ENCODE measurements around the gene ZBTB48.
"Not testable (repeated sequence)": the region's sequence is repeated elsewhere in the genome, so short reads cannot be mapped to it uniquely, and the experiment has no call there.

The ZBTB48 gene

GRCh38 chr1:6596351-6596750, 16.6 kb downstream of the ZBTB48 start:
- TF ChIP-seq POLR2A (IDR thresholded peaks at IDR 0.05; ENCODE audit: low read depth, low read length): no peak
- no peak for TF ChIP-seq TAF1 (IDR thresholded peaks at IDR 0.05; ENCODE audit: borderline replicate concordance, low read depth, low read length)
- TF ChIP-seq POLR2AphosphoS5 (IDR thresholded peaks at IDR 0.05; ENCODE audit: low read depth, low read length): no peak
- FAIRE-seq: no peak
- no peak for DNase-seq (ENCODE audit: insufficient read length)

DNA sequence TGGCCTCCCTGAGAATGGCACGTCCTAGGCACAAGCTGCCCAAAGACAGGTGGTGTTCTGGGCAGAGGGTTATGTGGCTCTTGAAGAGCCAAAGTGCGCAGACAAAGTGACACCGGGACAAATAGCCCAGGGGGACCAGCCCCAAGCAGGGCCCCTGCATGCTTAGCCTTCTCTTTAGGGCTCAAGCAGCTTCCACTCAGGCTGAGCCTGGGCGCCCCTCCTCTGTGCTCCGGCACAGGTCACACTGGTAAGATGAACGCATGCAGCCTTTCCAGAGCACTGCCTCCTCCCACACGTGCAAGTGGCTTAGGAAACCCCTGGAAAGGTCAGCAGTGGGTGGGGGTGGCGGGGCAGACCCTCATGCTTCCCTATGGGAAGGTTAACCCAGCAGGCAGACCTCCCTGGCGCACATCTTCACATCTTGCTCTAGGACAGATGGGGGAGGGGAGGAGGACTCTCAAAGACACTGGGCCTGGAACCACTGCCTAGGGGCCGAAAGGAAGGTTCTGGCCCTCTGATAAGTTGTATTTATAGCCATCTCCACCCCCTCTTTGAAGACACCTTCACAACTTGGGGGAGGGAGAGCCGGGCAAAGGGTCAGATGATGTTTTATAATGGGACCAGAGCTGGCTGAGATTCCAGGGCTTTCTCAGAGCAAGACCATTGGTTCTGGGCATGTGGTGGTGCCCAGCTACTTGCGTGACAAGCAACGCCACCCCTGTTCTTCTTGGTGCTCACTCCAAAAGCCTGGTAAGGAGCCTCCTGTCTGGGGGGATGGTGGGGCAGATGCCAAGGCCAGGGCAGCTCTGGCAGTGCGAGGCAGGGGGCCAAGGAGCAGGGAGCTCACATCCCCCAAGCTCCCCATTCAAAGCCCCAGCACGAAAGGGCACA, 17.3 kb downstream of the ZBTB48 start:
- TF ChIP-seq TAF1 (IDR thresholded peaks at IDR 0.05; ENCODE audit: borderline replicate concordance, low read depth, low read length) (no peak), POLR2AphosphoS5 (IDR thresholded peaks at IDR 0.05; ENCODE audit: low read depth, low read length) (no peak), POLR2A (IDR thresholded peaks at IDR 0.05; ENCODE audit: low read depth, low read length) (no peak)
- DNase-seq (ENCODE audit: insufficient read length): no peak
- FAIRE-seq: no peak

DNA sequence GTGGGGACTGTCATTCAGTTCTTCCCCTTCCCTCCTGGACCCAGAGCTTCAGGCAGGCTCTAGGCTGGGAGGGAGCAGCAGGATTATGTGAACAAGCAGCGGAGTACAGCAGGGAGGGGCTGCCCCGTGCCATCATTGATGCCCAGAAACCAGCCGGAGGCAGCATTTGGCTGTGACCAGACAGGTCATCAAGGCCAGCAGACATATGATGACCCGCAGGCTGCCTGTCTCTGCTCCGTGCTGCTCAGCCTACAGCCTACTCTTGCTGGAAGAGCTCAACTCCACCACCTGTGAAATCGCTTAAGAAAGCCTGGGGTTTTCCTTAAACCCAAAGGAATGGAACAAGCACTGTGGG, 18.0 kb downstream of the ZBTB48 start:
- DNase-seq (ENCODE audit: insufficient read length) (no peak), FAIRE-seq (no peak)
- TF ChIP-seq TAF1 (IDR thresholded peaks at IDR 0.05; ENCODE audit: borderline replicate concordance, low read depth, low read length): no peak

DNA sequence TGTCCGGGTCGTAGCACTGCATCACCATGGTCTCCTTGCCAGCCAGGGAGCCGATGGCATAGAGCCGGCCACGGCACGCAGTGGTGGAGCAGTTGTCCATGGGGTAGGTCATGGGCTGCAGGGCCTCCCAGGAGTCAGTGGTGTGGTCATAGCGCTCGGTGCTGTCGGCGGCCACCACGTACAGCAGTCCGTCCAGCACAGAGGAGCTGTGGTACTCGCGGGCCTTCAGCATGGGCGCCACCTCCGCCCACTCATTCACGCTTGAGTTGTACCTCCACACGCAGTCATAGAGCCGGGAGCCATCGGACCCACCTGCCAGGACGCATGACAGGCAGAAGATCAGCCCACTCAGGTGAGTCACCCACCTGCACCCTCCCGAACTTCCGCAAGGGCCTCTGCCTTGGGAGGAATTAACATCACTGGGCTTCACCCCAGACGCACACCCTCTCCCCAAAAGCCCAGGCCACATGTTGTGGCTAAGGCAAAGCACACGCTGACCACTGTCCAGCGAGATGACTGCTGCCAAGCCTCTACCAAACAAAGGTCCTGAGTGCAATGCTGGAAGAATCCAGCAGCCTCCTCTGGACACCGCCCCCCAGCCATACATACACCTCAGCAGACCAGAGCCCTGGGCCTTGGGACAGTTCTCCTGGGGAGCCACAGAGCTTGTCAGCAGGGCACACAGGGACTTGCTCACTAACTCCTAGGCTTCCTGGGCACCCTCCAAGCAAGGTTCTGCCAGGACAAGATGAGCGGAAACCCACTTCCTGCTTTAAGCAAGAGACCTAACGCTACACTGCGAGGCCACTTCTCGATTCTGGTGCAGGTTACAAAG, 19.6 kb downstream of the ZBTB48 start:
- TF ChIP-seq POLR2A (IDR thresholded peaks at IDR 0.05; ENCODE audit: low read depth, low read length): no peak
- no peak for TF ChIP-seq TAF1 (IDR thresholded peaks at IDR 0.05; ENCODE audit: borderline replicate concordance, low read depth, low read length)
- no peak for TF ChIP-seq POLR2AphosphoS5 (IDR thresholded peaks at IDR 0.05; ENCODE audit: low read depth, low read length)
- FAIRE-seq (no peak), DNase-seq (ENCODE audit: insufficient read length) (no peak)

- FAIRE-seq: not testable (repeated sequence)
Measured at GRCh38 chr1:6599991-6600390, 20.2 kb downstream of the ZBTB48 start.

GRCh38 chr1:6600410-6601048, 20.7 kb downstream of the ZBTB48 start:
- DNase-seq (ENCODE audit: insufficient read length) (no peak), FAIRE-seq (peak; percentile 9)
- TF ChIP-seq TAF1 (IDR thresholded peaks at IDR 0.05; ENCODE audit: borderline replicate concordance, low read depth, low read length) (no peak), POLR2A (IDR thresholded peaks at IDR 0.05; ENCODE audit: low read depth, low read length) (no peak), POLR2AphosphoS5 (IDR thresholded peaks at IDR 0.05; ENCODE audit: low read depth, low read length) (no peak)

More at GRCh38 chr1:6599991-6600390, 20.2 kb downstream of the ZBTB48 start:
- not testable (repeated sequence) for DNase-seq (ENCODE audit: insufficient read length)

- TF ChIP-seq TAF1 (IDR thresholded peaks at IDR 0.05; ENCODE audit: borderline replicate concordance, low read depth, low read length) (no peak), POLR2A (IDR thresholded peaks at IDR 0.05; ENCODE audit: low read depth, low read length) (no peak), POLR2AphosphoS5 (IDR thresholded peaks at IDR 0.05; ENCODE audit: low read depth, low read length) (no peak)
- peak; percentile 51 for DNase-seq (ENCODE audit: insufficient read length)
- FAIRE-seq: peak; percentile 78
Measured at GRCh38 chr1:6601049-6601922, 21.5 kb downstream of the ZBTB48 start.

DNA sequence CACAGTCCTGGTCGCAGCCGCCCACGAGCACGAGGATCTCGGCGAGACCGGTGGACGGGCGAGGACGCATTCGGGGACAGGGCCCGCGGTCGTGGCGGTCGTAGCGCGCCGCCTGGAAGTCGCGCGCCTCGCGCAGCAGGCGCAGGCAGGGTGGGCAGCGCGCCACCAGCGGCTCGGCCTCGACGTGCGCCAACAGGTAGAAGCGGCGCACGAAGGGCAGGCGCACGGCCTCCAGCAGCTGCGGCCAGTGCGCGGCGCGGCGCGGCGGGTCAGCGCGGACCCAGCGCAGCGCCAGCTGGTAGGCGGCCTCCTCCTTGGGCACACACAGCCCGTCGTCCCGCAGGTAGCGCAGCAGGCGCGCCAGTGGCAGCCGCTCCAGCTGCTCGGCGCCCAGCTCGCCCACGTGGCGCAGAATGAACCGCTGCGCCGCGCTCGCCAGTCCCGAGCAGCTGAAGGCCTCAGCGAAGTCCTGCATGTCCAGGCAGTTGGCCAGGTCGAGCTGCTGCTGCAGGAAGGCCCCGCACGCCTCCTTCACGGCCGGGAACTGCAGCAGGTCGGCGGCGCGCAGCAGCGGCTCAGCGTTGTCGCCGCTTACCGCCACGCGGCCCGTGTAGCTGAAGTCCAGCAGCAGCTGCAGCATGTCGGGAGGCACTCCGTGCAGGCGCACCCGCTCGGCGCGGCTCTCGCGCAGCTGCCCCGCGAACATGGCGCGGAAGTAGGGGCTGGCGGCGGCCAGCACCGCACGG, 22.3 kb downstream of the ZBTB48 start:
- TF ChIP-seq POLR2AphosphoS5 (IDR thresholded peaks at IDR 0.05; ENCODE audit: low read depth, low read length) (no peak), TAF1 (IDR thresholded peaks at IDR 0.05; ENCODE audit: borderline replicate concordance, low read depth, low read length) (no peak), POLR2A (IDR thresholded peaks at IDR 0.05; ENCODE audit: low read depth, low read length) (no peak)
- DNase-seq (ENCODE audit: insufficient read length) (peak; percentile 31), FAIRE-seq (peak; percentile 61)

- FAIRE-seq: peak; percentile 70
- DNase-seq (ENCODE audit: insufficient read length): peak; percentile 78
- TF ChIP-seq POLR2A (IDR thresholded peaks at IDR 0.05; ENCODE audit: low read depth, low read length) (peak; percentile 74; the same call in 1 of the 2 replicates), POLR2AphosphoS5 (IDR thresholded peaks at IDR 0.05; ENCODE audit: low read depth, low read length) (no peak), TAF1 (IDR thresholded peaks at IDR 0.05; ENCODE audit: borderline replicate concordance, low read depth, low read length) (no peak)
Measured at GRCh38 chr1:6602669-6603237, 23.0 kb downstream of the ZBTB48 start, which contains the start of gene KLHL21. TSS of gene KLHL21 (minus strand) at chr1:6602869. CDS start at chr1:6602817, 52 bp downstream.
